ENCODE measurements around the gene RRP9.

GRCh38 chr3:51916418-51916817 lies 25.3 kb downstream of the RRP9 start:
- TF ChIP-seq CTCF (IDR thresholded peaks at IDR 0.05 in 8 of 11, conservative IDR thresholded peaks at IDR 0.05 in 3 of 11) (no peak), POLR2AphosphoS5 (IDR thresholded peaks at IDR 0.05) (no peak), POLR2A (IDR thresholded peaks at IDR 0.05) (no peak)
